Measurements from ENCODE around the gene PEAK3.

PEAK3 gene

GRCh38 chr19:2269244-2270156, 12.5 kb downstream of the PEAK3 start:
- FAIRE-seq = no peak

DNA sequence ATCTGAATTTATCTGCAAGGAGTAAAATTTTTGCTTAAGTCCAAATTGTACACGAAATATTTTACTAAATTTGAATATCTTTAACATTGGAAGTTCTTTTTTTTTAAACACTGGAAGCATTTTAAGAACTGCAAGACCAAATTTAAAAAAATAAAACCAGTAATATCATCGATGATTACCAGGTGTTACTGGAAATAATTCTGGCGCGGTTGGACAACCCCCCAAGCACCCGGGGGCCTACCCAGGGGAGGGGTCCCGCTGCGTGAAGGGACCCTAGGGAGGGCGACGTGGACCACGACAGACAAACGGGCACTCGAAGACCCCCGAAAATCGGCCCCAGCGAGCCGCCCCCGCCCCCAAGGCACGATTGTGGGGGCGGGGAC, 13.1 kb downstream of the PEAK3 start:
- no peak for FAIRE-seq

DNA sequence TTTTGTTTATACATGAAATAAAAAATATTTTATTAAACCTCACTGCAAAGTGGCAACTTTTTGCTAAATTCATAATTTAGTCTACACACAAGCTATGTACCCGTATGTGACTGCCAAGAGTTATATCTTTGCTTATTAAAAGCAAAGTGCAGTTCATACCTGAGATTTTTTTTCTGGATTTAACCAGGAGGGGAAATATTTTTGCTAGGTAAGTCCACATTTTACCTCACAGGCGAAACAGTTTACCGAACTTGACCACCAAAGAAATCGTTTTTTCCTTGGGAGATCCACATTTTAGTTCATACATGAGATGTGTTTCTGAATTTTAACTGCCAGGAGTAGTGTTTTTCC, 13.5 kb downstream of the PEAK3 start:
- no peak for FAIRE-seq

DNA sequence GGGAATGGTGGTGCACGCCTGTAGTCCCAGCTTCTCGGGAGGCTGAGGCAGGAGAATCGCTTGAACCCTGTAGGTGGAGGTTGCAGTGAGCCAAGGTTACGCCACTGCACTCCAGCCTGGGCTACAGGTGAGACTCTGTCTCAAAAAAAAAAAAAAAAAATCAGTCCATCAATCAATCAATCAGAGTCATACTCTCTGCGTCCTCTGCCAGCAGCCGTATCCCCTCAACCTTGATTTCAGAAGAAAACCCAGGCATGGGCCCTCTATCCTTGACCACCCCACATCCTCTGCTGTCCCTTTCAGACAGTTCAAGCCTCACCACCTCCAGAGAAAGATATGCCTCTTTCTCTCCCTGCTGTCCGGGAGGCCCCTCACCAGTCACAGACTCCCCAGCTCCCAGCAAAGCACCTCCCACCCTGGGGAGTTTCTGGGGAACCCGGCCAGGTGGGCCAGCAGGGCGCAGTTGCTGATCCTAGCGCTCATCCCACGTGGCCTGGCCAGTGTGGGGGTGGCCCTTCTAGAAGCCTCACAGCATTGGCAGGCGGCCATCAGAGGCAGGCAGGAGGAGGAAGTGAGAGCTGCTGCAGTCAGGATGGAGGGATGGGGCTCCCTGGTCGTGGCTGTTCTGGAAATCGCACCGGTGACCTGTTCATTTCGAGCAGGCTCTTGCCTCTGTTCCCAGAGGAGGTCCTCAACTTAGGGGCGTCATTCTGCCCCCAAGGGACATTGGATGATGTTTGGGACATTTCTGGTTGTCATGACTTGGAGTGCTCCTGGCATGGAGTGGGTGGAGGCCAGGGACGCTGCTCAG, 15.6 kb downstream of the PEAK3 start:
- no peak for FAIRE-seq

GRCh38 chr19:2261438-2262172, 20.4 kb downstream of the PEAK3 start:
- FAIRE-seq = no peak

DNA sequence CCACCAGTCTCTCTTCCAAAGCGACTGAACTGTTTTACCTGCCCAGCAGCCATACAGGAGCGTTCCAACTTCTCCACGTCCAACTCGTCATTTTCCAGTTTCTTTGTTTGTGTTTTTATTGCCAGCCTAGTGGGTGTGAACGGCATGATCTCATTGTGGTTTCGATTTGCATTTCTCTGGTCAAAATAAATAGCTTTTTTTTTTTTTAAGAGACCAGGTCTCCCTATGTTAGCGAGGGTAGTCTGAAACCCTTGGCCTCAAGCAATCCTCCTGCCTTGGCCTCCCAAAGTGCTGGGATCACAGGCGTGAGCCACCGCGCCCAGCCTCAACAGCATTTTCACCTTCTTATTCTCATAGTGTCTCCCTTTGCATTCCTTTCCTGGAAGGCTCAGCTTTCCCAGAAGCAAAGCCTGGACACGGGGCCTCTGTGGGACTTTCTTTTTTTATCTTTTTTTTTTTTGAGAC, 21.6 kb downstream of the PEAK3 start:
- FAIRE-seq = no peak

GRCh38 chr19:2259336-2259735, 22.6 kb downstream of the PEAK3 start:
- no peak for FAIRE-seq

DNA sequence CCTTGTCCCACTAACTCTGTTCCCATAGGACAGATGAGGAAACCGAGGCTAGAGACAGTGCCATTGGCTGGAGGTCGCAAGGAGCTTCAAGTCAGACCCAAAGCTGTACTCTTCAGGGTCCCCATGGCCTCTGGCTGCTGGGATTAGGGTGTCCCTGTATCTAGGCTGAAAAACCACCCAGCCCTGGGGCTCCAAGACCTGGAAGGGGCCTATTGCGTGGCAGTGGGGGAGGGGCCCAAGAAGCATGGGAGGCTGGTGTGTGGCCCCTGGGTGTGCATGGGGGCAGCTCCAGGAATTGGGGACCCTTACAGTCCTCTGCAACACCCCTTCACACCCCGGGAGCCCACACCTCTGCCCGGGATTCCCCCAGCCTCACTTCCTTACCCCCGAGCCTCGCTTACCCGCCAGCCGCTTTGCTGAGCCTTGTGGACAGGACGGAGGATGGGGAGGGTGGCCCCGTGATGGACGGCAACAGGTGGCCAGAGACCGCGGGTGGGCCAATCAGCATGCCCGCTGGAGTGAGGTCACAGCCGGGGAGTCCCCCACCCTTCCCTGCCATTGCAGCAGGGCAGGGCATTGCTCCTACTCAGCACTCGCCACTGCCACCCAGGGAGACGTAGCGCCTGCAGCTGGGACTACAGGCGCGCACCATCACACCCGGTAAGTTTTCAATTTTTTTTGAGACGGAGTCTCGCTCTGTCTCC, 25.8 kb downstream of the PEAK3 start, which contains the start of gene JSRP1:
Gene JSRP1, minus strand, starts transcription at position 436 of the 704 bp plus-strand sequence. CDS start 1,103 bp downstream, outside the sequence.
- no peak for FAIRE-seq

DNA sequence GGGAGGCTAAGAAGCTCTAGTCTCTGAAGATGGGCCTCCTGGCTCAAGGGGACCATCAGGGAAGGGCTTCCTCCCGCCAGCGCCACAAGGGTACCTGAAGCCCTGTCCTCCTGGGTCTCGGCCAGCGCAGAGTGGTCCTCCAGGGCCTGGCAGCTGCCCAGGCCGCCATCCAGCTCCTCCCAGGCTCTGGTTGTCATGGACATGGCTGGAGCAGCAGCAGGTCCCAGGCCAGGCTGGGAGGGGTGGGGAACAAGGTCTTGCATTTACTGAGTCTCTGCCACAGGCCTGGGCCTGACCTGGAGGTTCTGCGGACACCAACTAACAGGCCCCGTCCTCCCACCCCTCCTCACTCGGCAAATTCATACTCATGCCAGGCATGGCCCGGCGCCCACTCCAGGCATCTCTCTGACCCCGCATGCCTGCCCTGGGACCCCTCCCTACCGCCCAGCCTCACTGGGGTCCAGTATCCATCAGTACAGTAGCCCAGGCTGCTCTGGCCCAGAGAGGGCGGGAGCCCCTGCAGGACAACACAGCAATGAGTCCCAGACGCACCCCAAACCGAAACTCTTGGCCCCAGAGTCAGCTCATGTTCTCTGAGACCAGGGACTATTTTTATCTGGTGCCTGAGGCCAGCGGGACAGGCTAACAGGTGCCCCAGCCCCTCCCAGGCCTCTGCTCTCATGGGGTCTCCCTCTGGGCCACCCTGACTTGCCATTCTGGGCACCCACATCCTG, 26.7 kb downstream of the PEAK3 start:
- no peak for FAIRE-seq

GRCh38 chr19:2254064-2254872, 27.7 kb downstream of the PEAK3 start:
- FAIRE-seq = no peak

GRCh38 chr19:2253106-2254063, 28.6 kb downstream of the PEAK3 start:
- FAIRE-seq = no peak

DNA sequence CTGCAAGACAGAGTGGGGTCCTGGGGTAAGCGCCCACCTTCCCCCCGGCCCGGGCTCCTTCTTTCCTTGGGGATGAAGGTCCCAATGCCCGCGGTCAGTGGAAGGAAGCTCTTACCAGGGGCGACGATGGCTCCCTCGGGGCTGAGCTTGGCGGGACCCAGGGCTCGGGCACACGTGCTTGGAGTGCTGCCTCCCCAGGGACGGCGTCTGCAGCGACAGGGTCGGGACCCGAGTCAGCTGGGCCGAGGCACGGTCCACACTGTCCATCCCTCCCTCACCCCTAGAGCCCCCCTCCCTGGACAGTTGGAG, 29.2 kb downstream of the PEAK3 start:
- FAIRE-seq = no peak

DNA sequence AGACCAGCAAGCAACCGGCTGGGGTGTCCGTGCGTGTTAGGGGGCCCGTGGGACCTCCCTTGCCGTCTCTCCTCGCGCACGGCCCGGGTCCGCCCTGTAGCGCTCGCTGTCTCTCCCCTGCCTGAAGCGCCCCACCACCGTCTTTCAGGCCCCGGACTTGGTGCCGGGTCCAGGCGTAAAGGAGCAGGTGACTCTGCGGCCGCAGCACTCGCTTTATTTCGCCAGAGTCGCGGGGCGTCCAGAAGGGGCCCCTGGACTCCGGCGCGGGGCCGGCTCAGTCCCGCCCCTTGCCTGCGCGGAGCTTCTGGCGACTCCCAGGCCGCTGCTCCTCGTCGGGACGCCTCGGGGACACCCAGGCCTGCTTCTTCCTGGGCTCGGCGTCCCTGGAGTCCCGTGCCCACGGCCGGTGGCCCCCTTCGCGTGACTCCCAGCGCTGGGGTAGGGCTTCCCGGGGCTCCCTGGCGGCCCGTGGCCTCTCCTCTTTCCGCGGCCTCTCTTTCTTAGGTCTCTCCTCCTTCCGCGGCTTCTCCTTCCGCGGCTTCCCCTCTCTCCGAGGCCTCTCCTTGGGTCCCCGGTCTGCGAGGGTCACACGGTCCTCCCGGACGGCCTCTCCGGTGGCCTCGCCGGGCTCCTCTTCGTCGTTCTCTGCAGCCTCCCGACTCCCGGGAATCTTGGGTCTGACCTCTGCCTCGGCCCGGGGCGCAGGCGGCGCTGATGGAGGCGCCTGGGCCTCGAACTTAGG, 29.7 kb downstream of the PEAK3 start:
- FAIRE-seq = no peak

DNA sequence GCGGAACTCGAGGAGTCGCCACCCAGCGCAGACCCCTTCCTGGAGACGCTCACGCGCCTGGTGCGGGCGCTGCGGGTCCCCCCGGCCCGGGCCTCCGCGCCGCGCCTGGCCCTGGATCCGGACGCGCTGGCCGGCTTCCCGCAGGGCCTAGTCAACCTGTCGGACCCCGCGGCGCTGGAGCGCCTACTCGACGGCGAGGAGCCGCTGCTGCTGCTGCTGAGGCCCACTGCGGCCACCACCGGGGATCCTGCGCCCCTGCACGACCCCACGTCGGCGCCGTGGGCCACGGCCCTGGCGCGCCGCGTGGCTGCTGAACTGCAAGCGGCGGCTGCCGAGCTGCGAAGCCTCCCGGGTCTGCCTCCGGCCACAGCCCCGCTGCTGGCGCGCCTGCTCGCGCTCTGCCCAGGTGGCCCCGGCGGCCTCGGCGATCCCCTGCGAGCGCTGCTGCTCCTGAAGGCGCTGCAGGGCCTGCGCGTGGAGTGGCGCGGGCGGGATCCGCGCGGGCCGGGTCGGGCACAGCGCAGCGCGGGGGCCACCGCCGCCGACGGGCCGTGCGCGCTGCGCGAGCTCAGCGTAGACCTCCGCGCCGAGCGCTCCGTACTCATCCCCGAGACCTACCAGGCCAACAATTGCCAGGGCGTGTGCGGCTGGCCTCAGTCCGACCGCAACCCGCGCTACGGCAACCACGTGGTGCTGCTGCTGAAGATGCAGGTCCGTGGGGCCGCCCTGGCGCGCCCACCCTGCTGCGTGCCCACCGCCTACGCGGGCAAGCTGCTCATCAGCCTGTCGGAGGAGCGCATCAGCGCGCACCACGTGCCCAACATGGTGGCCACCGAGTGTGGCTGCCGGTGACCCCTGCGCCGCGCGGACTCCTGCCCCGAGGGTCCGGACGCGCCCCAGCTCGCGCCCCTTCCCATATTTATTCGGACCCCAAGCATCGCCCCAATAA, 30.6 kb downstream of the PEAK3 start:
- FAIRE-seq = no peak

DNA sequence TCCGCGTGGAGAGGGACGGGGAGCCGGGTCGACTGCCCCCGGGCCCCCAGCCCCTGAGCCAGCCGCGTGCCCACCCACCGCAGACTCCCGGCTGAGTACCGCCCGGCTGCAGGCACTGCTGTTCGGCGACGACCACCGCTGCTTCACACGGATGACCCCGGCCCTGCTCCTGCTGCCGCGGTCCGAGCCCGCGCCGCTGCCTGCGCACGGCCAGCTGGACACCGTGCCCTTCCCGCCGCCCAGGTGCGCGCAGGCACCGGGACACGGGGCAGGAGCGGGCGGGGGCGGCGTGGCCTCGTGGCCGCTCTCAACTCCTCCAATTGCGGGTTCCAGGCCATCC, 31.2 kb downstream of the PEAK3 start:
- FAIRE-seq = no peak

GRCh38 chr19:2249880-2250765, 31.9 kb downstream of the PEAK3 start:
- no peak for FAIRE-seq
